ENCODE measurements around the gene PRR35. TPM values are rescaled to one million over a fixed set of nuclear protein-coding genes. Genes with fewer than 3 reads are reported as not detected.

The PRR35 gene
- total RNA-seq, 2 experiments from 2014 or later = not detected

DNA sequence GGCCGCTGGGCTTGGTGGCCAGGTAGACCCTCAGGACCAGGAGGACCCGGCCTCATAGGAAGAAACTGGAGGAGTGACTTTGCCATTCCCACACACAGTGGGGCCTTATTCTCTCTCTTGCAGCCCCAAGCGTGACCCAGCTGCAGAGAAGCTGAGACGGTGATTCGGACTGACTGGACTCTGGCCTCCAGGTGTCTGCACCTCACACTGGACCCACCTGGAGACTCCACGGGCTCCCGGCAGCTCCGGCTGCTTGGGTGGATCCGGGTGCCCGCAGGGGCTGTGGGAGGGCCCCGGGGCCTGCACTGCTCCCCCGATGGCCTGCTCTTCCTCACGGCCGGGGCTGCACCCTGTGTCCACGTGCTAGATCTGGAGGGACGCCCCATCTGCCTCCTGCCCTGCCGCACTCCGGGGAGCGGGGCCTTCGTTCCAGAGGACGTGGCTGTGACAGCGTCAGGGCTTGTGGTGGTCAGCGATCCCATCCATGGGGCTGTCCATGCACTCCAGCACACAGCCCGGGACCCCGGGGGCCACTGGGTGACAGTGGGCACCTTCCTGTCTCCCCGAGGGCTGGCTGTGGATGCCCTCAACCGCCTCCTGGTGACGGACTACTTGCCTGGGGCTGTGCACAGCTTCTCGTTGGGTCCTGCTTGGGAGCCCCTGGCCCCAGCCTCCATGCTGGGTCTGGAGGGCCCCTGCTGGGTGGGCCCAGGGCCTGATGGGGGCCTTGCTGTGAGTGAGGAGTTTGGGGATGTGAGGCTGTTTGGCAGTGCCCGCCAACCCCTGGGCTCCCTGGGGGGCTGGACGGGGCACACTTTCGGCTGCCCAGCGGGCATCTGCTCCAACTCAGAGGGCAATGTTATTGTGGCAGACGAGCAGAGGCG, 7.4 kb downstream of the PRR35 start:
- CTCF ChIA-PET = no interaction called here
- POLR2A ChIA-PET = interaction anchor here (1.0 to 1.4 kb wide), 4 partner anchors 18 to 69 kb away, joined by 3 to 4 read pairs (median 3); partner anchors contain the start of genes CAPN15 and METTL26
- peaks cover 33% of the 10 kb centered on the region for H3K4me1 Mint-ChIP-seq

DNA sequence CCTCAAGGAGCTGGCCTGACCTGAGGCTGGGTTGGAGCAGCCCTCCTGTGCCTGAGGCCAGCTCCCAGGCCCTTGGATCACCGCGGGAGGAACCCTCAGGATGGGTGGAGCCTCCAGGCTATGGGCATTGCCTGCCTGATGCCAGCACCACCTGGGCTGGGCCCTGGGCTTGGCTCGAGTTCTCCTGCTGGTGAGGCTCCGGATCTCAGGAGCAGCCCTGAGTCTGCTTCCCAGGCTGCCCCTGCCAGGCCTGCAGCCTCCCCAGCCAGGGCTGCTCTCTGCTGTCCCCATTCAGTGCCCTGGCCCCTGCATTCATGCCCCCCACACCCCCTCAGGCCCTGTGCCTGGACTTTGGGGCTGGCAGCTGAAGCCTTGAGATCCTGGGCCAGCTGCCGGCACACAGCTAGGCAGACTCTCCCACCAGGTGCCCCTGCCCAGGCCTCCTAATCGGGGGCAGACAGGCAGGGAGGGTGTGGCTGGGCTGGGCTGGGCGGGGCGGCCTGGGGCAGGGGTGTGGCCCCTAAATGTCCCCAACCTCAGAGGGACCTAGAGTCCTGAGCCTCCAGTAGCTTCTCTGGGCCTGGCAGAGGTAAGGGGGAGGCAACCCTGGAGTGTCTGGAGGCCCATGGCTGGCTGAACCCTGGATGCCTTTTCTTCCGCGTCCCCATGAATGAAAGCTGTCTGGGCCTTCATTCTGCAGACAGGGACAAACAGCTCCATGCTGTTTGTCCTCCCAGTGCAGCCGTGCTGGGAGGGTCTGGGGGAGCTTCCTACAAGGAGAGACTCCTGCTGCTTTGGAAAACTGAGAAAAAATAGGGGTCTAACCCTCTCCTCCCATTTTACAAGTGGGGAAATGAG, 8.4 kb downstream of the PRR35 start:
- Mint-ChIP-seq H3K27me3 (no peaks in the 10 kb centered on the region), H3K36me3 (ENCODE audit: low read depth) (no peaks in the 10 kb centered on the region), H3K9me3 (no peaks in the 10 kb centered on the region), H3K27ac (peak overlapping the region; percentile 82), H3K4me1 (peaks cover 33% of the 10 kb centered on the region), H3K4me3 (peak overlapping the region; percentile 76)
- ChIA-PET POLR2A (interaction anchor here (0.8 to 2.0 kb wide), 8 partner anchors 17 to 222 kb away, joined by 3 to 10 read pairs (median 3); partner anchors contain the start of genes CAPN15, DECR2 and METTL26), CTCF (no interaction called here)
- no peak for DNase-seq

More for the DNA sequence above, 7.4 kb downstream of the PRR35 start:
- no peaks in the 10 kb centered on the region for H3K36me3 Mint-ChIP-seq (ENCODE audit: low read depth)
- H3K4me3 Mint-ChIP-seq = peak overlapping the region; percentile 54
- H3K27me3 Mint-ChIP-seq = no peaks in the 10 kb centered on the region
- DNase-seq = no peak
- no peaks in the 10 kb centered on the region for H3K9me3 Mint-ChIP-seq
- peak overlapping the region; percentile 63 for H3K27ac Mint-ChIP-seq

DNA sequence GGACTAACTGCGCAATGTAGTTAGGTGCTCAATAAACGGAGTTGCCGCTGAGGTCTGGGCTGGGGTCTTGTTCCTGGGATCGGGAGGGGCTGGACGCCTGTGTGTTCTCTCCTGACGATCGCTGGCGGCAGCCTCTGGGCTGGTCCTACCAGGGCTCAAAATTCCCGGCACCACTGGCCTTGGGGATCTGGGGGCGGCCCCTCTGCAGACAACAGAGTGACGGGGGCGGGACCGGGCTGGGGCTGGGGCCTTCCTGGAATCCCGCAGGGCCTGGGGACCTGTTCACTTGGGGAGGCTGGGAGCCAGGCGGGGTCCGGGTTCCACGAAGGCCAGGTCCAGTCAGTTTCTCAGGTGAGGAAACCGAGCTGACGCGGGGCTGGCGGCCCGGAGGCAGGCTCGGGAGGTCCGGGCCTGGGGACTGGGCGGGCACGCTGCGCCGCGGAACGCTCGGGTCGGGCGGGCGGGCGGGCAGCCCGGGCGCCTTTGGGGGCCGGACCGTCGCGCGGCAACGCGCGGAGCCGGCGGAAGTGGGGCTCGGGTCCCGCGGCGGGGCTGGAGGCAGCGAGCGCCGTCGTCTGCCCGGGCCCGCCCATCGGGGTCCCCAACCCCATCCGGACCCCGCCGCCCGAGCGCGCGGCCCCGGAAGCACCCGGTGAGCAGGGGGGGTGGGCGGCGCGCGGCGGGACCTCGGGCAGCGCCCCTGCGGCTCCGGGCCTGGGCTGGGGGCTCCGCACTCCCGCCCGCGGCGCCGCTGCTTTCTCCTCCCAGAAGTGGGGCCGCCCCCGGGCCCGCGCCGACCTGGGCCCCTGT, 9.5 kb downstream of the PRR35 start, which contains the start of gene PIGQ:
TSS of gene PIGQ (plus strand) at position 524 of the 810 bp plus-strand sequence. CDS start 4,107 bp downstream, outside the sequence.
- H3K9me3 Mint-ChIP-seq = no peaks in the 10 kb centered on the region
- POLR2A ChIA-PET = interaction anchor here (1.5 to 2.0 kb wide), 2 partner anchors 19 to 168 kb away, joined by 3 to 10 read pairs; partner anchors contain the start of gene DECR2
- H3K4me1 Mint-ChIP-seq = peaks cover 33% of the 10 kb centered on the region
- H3K4me3 Mint-ChIP-seq = peak within 1 kb of the TSS; percentile 81
- H3K27me3 Mint-ChIP-seq = no peaks in the 10 kb centered on the region
- CTCF ChIA-PET = no interaction called here
- H3K27ac Mint-ChIP-seq = peak within 1 kb of the TSS; percentile 82
- DNase-seq = peak; percentile 75
- no peaks in the 10 kb centered on the region for H3K36me3 Mint-ChIP-seq (ENCODE audit: low read depth)

DNA sequence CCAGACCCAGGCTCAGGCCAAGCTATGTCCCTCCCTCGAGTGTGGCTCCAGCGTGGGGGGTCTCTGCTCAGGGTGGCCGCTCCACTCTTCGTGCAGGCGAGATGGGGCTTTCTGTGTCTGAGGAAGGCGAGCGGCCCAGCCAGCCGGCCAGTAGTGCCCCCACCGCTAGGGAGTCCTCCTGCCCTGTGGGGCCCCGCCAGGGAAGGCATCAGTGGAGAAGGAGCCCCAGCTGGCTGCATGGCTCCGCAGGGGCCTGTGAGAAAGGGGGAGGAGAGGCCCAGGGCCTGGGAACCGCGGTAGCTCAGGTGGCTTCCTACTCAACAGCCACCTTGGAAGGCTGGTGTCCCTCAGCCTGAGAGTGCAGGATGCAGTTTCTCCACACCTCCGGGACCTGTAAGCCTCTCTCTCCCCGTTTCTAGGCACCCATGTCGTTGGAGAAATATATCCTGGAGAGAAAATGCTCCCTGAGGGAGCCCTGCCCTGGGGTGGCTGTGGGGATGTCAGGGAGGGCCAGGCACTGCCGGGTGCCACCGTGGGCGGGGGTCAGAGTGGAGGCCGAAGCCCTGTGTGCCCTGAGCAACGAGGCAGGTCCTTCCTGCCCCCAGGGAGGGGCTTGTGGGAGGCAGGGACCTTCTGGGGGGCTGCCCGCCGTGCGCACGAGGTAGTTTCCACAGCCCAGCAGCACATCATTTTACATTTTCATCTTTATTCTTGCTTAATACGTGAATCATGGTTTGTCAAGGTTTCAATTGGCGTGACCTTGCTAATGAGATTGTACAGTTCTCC, 12.9 kb downstream of the PRR35 start:
- DNase-seq = no peak
- no peaks in the 10 kb centered on the region for H3K27me3 Mint-ChIP-seq
- H3K4me1 Mint-ChIP-seq = peaks cover 23% of the 10 kb centered on the region
- H3K27ac Mint-ChIP-seq = no peak overlapping the region
- no peaks in the 10 kb centered on the region for H3K9me3 Mint-ChIP-seq
- no peak overlapping the region for H3K4me3 Mint-ChIP-seq
- no peaks in the 10 kb centered on the region for H3K36me3 Mint-ChIP-seq (ENCODE audit: low read depth)
- CTCF ChIA-PET = no interaction called here
- POLR2A ChIA-PET = interaction anchor here (0.9 kb wide), 1 partner anchor 17 kb away, joined by 3 read pairs; no protein-coding TSS in a partner anchor

DNA sequence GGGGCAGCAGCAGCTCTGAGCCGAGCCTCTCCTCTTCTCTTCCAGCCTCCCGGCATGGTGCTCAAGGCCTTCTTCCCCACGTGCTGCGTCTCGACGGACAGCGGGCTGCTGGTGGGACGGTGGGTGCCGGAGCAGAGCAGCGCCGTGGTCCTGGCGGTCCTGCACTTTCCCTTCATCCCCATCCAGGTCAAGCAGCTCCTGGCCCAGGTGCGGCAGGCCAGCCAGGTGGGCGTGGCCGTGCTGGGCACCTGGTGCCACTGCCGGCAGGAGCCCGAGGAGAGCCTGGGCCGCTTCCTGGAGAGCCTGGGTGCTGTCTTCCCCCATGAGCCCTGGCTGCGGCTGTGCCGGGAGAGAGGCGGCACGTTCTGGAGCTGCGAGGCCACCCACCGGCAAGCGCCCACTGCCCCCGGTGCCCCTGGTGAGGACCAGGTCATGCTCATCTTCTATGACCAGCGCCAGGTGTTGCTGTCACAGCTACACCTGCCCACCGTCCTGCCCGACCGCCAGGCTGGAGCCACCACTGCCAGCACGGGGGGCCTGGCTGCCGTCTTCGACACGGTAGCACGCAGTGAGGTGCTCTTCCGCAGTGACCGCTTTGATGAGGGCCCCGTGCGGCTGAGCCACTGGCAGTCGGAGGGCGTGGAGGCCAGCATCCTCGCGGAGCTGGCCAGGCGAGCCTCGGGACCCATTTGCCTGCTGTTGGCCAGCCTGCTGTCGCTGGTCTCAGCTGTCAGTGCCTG, 14.0 kb downstream of the PRR35 start:
- CTCF ChIA-PET = no interaction called here
- H3K4me3 Mint-ChIP-seq = no peak overlapping the region
- H3K27me3 Mint-ChIP-seq = no peaks in the 10 kb centered on the region
- no peaks in the 10 kb centered on the region for H3K36me3 Mint-ChIP-seq (ENCODE audit: low read depth)
- no peaks in the 10 kb centered on the region for H3K9me3 Mint-ChIP-seq
- H3K4me1 Mint-ChIP-seq = peaks cover 22% of the 10 kb centered on the region
- no peak for DNase-seq
- POLR2A ChIA-PET = no interaction called here
- H3K27ac Mint-ChIP-seq = no peak overlapping the region

DNA sequence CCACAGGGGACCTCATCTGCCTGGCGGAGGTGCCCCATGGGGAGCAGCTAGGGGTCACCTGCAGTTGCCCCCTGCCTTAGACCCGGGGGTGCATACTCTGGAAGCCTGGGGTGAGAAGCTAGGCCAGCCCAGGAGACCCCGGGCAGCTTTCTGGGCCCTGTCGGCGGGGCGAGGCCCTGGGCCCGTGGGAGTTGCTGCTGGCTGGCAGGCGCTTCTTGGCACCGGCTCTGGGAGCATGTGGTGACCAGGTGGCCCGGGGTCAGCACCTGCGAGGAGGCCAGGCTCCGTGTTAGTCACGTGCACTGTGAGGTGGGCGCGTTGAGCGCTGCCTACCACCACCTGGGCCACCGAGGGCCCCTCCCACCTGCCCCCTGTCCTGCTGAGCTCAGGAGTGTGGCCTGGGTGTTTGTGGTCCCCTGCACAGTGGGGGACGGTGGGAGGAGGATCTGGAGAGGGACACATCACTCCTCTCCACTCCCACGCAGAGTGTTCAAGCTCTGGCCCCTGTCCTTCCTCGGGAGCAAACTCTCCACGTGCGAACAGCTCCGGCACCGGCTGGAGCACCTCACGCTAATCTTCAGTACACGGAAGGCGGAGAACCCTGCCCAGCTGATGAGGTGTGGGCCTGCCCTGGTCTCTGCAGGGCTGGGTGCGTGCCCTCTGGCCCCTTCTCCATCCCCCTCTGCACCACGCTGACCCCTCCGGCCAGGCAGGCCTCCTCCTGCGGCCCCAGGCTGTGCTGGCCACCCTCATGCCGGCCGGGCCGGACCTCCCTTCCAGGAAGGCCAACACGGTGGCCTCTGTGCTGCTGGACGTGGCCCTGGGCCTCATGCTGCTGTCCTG, 15.4 kb downstream of the PRR35 start:
- H3K4me3 Mint-ChIP-seq = no peak overlapping the region
- ChIA-PET POLR2A (interaction anchor here (1.1 to 1.2 kb wide), 2 partner anchors 13 to 213 kb away, joined by 3 to 5 read pairs; partner anchors contain the start of genes CHTF18 and RPUSD1), CTCF (no interaction called here)
- no peaks in the 10 kb centered on the region for H3K36me3 Mint-ChIP-seq (ENCODE audit: low read depth)
- no peaks in the 10 kb centered on the region for H3K27me3 Mint-ChIP-seq
- H3K4me1 Mint-ChIP-seq = peaks cover 19% of the 10 kb centered on the region
- no peak for DNase-seq
- H3K27ac Mint-ChIP-seq = no peak overlapping the region
- H3K9me3 Mint-ChIP-seq = no peaks in the 10 kb centered on the region

DNA sequence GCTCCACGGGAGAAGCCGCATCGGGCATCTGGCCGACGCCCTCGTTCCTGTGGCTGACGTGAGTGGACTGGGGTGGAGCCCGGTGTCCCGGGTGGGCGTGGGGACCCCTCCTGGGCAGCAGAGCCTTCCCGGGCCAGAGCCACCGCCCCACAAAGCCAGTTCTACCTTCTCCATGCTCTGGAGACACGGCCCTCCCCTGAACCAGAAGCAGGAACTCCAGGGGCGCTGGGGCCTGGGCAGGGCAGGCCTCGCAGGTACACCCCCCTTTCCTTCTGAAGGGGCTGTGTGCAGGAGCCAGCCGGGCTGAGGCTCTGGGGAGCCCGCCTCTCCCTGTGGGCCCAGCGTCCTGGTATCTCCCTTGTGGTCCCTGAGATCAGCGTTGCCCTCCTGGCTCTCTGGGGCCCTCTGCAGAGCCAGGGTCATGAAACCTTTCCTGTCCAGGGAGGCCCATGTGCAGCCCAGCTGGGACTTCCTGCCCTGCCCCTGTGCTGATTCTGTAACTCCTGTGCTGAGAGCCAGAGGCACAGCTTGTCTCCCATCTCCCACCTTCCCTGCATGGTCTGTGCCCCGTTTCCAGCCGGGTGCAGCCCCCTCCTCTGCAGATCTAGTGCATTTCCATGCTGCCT, 16.1 kb downstream of the PRR35 start:
- Mint-ChIP-seq H3K36me3 (ENCODE audit: low read depth) (no peaks in the 10 kb centered on the region), H3K27me3 (no peaks in the 10 kb centered on the region), H3K4me3 (no peak overlapping the region), H3K9me3 (no peaks in the 10 kb centered on the region), H3K27ac (no peak overlapping the region), H3K4me1 (peaks cover 12% of the 10 kb centered on the region)
- DNase-seq = no peak
- ChIA-PET CTCF (interaction anchor here (0.6 to 0.9 kb wide), 2 partner anchors 9 to 299 kb away, joined by 3 read pairs; no protein-coding TSS in a partner anchor), POLR2A (interaction anchor here (1.1 to 1.2 kb wide), 2 partner anchors 12 to 212 kb away, joined by 3 to 5 read pairs; partner anchors contain the start of genes CHTF18 and RPUSD1)

DNA sequence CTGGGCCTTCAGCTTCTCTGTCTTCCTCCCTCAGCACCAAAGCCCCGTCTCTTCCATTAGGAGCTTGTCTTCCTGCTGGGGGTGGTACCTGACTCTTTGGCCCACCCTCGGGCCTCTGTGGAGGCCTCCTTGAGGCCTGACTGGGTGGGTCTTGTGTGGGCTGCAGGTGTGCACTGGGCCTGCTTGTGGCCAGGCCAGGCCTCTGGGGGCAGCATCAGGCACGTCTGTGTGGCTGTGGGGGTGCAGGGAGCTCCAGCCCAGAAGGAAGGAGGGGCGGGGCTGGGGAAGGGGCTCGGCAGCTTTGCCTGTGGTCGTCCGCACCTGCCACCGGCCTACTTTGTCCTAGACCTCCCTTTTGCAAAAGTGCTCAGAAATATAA, 16.6 kb downstream of the PRR35 start:
- Mint-ChIP-seq H3K27ac (no peak overlapping the region), H3K36me3 (ENCODE audit: low read depth) (no peaks in the 10 kb centered on the region), H3K9me3 (no peaks in the 10 kb centered on the region), H3K4me3 (no peak overlapping the region), H3K4me1 (peaks cover 7% of the 10 kb centered on the region), H3K27me3 (no peaks in the 10 kb centered on the region)
- ChIA-PET POLR2A (no interaction called here), CTCF (interaction anchor here (0.6 to 0.9 kb wide), 4 partner anchors 9 to 300 kb away, joined by 3 to 4 read pairs (median 3); no protein-coding TSS in a partner anchor)
- no peak for DNase-seq

DNA sequence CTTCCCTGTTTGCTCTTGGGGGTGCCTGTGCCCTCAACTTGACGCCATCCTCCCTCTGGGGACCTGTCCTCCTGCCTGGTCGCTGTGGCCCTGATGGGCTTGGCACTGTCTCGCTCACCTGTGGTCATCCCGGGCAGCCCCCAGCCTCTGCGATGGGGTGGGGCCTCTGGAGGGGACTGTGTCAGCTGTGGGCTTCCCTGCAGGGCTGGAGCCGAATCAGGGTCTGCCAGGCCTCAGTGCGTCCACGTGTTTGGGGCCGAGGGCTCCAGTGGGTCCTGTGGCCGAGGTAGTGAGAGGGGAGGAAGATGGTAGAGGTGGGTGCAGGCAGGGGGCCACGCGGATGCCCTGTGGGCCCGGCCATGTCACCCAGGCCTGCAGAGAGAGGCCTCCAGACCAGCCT, 17.6 kb downstream of the PRR35 start:
- H3K27ac Mint-ChIP-seq = no peak overlapping the region
- no peak overlapping the region for H3K4me3 Mint-ChIP-seq
- no peaks in the 10 kb centered on the region for H3K9me3 Mint-ChIP-seq
- POLR2A ChIA-PET = no interaction called here
- CTCF ChIA-PET = no interaction called here
- H3K27me3 Mint-ChIP-seq = no peaks in the 10 kb centered on the region
- no peak for DNase-seq
- peaks cover 3% of the 10 kb centered on the region for H3K4me1 Mint-ChIP-seq
- no peaks in the 10 kb centered on the region for H3K36me3 Mint-ChIP-seq (ENCODE audit: low read depth)

DNA sequence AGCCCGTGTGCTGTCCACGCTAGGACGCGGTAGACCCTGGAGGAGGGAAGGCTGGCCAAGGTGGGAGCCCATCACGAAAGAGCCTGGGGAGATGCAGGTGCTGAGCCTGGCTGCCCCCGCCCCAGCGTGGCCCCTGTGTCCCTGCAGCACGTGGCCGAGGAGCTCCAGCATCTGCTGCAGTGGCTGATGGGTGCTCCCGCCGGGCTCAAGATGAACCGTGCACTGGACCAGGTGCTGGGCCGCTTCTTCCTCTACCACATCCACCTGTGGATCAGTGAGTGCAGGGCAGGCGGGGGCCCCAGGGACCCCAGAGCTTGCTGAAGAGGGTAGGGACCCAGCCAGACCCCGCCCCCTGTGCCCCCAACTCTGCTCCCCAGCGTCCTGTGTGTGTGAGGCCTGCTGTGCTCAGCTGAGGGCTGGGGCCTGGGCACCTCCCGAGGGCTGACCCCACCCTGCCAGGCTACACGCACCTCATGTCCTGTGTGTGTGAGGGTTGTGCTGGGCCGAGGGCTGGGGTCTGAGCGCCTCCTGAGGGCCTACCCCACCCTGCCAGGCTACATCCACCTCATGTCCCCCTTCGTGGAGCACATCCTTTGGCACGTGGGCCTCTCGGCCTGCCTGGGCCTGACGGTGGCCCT, 18.2 kb downstream of the PRR35 start:
- H3K27ac Mint-ChIP-seq = no peak overlapping the region
- CTCF ChIA-PET = interaction anchor here (0.9 kb wide), 1 partner anchor 32 kb away, joined by 3 read pairs; no protein-coding TSS in a partner anchor
- no peaks in the 10 kb centered on the region for H3K9me3 Mint-ChIP-seq
- H3K4me3 Mint-ChIP-seq = no peak overlapping the region
- no peaks in the 10 kb centered on the region for H3K27me3 Mint-ChIP-seq
- peaks cover 3% of the 10 kb centered on the region for H3K4me1 Mint-ChIP-seq
- no peaks in the 10 kb centered on the region for H3K36me3 Mint-ChIP-seq (ENCODE audit: low read depth)
- DNase-seq = no peak
- POLR2A ChIA-PET = interaction anchor here (0.9 to 1.0 kb wide), 2 partner anchors 10 to 89 kb away, joined by 4 to 6 read pairs; partner anchors contain the start of gene RHOT2
